Activated naive CD8-positive, alpha-beta T cell treated with anti-CD3 and anti-CD28 coated beads, Interleukin-2, amount 50 U/mL, for 16 hours (primary cell): ENCODE data around the gene ATAD3B.
"Not testable (repeated sequence)": the region's sequence is repeated elsewhere in the genome, so short reads cannot be mapped to it uniquely, and the experiment has no call there.

Experiments used
- DNase-seq: peaks from one replicate; pipeline ENCODE4 v3.0.0-alpha.2; 2020; ENCODE audit warnings: low read depth, low spot score

The ATAD3B gene, protein sequence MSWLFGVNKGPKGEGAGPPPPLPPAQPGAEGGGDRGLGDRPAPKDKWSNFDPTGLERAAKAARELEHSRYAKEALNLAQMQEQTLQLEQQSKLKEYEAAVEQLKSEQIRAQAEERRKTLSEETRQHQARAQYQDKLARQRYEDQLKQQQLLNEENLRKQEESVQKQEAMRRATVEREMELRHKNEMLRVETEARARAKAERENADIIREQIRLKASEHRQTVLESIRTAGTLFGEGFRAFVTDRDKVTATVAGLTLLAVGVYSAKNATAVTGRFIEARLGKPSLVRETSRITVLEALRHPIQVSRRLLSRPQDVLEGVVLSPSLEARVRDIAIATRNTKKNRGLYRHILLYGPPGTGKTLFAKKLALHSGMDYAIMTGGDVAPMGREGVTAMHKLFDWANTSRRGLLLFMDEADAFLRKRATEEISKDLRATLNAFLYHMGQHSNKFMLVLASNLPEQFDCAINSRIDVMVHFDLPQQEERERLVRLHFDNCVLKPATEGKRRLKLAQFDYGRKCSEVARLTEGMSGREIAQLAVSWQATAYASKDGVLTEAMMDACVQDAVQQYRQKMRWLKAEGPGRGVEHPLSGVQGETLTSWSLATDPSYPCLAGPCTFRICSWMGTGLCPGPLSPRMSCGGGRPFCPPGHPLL

DNA sequence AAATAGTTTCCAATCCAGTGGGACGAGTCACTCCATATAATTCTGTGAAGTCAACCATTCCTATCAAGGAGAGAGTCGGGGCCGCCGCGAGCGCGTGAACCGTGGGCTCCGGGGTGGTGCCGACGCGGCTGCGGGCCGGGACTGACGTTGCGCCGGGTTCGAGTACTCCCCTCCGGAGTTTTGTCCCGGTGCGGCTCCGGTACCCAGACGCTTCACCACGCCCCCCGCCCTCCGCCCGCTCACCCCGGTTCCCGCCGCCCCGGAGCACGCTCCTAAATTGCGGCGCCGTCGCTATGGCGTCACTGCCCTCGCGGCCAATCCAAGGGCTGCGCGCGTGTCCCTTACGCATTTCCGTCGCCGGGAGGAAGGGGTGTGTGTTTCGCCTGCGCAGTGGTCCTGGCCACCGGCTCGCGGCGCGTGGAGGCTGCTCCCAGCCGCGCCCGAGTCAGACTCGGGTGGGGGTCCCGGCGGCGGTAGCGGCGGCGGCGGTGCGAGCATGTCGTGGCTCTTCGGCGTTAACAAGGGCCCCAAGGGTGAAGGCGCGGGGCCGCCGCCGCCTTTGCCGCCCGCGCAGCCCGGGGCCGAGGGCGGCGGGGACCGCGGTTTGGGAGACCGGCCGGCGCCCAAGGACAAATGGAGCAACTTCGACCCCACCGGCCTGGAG, at the start of gene ATAD3B:
Gene ATAD3B, plus strand, starts transcription at position 377 of the 664 bp plus-strand sequence. Its CDS starts 120 bp downstream, at position 497.
- DNase-seq: peak; percentile 86

DNA sequence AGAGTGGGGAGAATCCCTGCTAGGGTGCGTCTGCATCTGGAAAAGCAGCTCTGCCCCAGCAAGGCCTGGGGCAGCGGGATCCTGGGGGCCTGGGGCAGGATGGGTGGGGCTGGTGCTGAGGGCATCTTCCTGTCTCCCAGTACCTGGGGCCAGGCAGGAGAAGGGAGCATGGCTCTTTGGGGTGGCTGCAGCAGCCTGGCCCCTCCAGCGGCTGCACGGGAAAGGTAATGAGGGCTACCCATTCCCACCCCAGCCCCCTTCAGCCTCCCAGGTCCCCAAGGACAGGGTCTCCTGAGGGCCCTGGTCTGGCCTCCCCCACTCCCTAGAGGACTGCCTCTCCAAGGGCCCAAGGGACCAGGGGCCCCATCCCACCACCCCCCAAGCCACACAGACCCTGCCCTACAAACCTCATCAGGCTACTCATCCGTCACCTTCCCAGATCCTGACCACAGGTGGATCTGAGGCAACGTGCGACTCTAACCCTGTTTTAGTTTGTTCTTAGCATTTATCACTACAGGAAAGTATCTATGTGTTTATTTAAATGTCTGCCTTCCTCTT, 49.6 kb upstream of the ATAD3B start:
- DNase-seq: no peak

DNA sequence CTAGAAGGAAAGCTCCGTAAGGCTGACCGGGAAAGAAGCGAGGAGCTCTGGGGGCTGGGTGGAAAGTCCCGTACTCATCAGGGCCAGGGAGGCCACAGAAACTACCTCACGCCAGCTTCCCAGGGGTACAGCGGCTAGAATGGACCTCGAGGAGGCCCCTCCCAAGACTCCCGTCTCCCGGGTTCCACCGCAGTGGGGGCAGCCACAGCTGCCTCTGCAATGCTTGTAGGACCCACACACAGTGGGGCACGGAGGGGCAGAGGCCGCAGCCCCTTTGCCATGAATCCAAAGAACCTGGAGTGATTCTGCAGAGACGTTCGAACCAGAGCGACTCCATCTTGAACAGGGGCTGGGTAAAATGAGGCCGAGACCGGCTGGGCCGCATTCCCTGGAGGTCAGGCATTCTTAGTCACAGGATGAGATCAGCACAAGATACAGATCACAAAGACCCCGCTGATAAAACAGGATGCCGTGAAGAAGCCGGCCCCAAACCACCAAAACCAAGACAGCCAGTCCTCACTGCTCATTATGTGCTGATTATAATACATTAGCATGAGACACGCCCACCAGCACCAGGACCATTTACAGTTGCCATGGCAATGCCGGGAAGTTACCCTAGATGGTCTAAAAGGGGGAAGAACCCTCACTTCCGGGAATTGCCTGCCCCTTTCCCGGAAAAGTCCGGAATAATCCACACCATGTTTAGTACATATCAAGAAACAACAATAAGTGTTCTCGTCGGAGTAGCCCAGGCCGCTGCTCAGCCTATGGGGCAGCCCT, 48.9 kb upstream of the ATAD3B start:
- no peak for DNase-seq

DNA sequence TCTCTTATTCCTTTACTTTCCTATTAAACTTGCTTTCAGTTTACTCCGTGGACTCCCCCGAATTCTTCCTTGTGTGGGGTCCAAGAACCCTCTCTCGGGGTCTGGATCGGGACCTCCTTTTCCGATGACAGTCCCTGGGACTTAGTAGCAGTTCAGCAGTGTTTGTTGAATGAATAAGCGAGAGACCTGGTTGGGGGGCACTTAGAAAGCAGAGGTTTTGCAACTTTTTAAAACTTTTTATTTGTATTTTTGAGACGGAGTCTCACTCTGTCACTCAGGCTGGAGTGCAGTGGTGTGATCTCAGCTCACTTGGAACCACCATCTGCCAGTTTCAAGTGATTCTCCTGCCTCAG, 48.3 kb upstream of the ATAD3B start:
- no peak for DNase-seq

DNA sequence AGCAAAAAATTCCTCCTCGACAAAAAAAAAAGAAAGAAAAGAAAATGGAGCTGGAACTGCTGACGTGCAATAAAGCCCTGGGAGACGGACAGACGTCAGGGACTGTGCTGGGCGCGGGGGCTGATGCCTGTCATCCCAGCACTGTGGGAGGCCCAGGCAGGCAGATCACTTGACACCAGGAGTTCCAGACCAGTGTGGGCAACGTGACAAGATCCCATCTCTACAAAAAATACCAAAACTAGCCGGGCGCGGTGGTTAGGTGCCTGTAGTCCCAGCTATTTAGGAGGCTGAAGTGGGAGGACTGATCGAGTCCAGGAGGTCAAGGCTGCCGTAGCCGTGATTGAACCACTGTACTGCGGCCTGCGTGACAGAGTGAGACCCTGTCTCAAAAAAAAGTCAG, 46.9 kb upstream of the ATAD3B start:
- no peak for DNase-seq

DNA sequence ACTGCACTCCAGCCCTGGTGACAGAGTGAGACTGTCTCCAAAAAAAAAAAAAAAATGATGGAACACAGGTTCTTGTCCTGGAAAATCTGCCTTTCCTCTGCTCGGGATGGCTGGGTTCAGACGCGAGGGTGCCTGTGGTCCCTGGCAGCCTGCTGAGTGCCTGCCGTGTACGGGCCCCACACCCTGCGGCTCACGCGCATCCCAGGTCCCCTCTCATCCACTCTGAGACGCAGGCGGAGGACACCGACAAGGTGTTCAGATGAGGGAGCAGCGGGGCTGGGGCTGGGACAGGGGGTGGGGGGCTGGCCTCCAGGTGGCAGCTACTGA, 46.2 kb upstream of the ATAD3B start:
- DNase-seq: no peak

DNA sequence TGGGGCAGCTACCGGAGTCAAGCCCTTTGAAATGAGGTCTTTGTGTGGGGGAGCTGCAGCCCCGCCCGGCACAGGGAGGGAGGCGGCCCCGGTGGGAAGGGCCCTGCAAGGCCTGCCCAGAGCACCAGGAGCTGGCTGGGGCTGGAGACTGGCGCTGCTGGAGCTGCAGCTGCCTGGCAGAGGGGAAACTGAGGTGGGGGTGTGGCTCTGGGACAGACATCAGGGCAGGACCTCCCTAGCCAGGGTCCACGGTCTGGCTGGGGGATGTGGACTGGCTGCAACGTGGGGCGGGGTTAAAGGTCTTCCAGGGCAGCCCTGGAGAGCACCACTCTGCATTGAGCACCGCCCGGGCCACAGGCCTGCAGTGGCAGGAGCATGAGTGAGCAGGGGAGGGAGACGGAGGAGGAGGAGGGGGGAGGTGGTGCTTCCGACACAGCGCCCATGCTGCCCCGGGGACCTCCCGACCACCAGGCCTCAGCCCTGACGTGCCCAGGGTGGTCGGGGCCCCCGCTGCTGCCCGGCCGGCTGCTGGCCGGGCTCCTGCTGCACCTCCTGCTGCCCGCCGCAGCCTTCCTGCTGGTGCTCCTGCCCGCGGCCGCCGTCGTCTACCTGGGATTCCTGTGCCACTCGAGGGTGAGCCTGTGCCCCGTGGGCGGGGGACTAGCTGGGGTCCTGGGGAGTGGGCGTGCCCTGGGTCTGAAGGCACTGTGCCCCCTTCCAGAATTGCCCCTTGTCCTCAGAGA, 45.6 kb upstream of the ATAD3B start:
- no peak for DNase-seq

DNA sequence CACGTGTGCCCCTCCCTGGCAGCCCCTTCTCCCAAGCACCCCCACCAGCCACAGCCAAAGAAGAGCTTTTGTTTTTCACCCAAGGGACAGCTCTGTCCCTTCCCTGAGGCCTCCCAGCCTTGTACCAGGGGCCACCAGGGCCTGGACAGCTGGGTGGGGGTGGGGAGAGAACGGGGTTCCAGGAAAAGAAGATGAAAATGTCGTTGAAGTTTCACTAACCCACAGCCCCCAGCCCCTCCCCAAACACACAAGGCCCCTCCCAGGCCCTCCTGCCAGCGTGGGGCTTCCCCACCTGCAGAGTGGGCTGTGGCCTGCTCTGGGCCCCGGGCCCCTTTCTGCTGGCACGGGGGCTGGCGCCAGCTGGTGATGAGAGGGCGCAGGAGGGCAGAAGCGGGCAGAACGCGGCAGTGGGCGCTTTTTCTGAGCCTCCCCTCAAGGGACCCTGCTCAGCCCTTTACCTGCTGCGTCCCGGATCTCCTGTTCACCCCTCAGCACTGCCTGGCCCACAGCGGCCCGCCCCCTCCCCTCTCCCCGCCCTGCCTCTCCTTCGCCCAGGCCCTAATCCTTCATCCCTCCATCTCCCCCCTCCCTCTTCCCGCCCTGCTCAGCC, 45.0 kb upstream of the ATAD3B start:
- DNase-seq: no peak

DNA sequence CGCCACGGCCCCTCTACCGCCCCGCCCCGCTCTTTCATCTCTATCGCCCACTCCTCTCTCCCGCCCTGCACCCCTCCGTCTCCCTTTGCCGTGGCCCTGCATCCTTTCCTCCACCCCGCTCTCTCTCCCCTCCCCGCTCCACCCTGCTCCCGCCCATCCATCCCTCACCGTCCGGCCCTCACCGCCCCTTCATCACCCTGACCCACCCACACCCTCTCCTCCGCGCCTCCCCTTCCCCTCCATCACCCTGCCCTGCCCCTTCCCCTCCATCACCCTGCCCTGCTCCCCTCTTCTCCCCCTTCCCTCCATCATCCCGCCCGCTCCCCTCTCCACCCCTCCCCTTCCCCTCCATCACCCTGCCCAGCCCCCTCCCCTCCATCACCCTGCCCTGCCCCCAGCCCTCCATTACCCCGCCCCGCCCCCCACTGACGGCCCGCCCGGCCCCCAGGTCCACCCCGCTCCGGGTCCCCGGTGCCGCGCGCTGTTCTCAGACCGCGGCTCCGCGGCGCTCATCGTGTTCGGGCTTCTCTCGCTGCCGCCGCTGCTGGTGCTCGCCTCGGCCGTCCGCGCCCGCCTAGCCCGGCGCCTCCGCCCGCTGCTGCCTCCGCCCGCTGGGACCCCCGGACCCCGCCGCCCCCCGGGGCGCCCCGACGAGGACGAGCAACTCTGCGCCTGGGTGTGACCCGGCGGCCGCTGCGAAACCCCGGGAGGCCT, 44.3 kb upstream of the ATAD3B start:
- no peak for DNase-seq

DNA sequence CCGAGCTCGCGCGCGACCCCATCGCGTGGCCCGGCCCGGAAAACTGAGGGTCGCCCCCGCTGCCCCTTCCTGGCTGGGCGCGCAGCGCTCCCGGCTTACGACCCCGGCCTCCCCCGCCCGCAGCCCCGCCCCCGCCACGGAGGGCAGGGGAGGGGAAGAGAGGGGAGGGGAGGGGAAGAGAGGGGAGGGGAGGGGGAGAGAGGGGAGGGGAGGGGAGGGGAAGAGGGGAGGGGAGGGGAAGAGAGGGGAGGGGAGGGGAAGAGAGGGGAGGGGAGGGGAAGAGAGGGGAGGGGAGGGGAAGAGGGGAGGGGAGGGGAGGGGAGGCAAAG, 43.8 kb upstream of the ATAD3B start:
- no peak for DNase-seq

DNA sequence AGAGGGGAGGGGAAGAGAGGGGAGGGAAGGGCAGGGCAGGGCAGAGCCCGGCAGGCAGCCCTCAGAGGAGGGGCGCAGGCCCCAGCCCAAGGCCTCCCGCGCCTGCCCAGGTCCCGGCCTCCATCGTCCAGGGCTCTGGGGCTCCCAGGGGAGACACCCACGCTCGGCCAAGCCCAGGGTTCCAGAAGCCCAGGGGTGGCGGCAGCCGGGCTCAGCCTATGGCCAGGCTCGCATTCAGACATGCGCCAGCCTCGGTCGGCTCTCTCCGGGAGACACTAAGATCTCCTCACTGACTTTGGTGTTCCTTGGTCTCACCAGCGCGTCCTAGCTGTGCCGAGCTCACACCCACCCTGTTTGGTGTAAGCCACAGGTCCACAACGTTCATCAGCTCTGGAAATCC, 43.4 kb upstream of the ATAD3B start:
- DNase-seq: no peak

DNA sequence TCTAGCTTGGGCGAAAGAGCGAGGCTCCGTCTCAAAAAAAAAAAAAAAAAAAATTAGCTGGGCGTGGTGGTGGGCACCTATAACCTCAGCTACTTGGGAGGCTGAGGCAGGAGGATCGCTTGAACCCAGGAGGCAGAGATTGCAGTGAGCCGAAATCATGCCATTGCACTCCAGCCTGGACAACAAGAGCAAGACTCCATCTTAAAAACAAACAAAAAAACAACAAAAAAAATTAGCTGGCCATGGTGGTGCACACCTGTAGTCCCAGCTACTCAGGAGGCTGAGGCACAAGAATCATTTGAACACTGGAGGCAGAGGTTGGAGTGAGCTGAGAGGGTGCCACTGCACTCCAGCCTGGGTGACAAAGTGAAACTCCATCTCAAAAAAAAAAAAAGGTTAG, 42.6 kb upstream of the ATAD3B start:
- DNase-seq: not testable (repeated sequence)

DNA sequence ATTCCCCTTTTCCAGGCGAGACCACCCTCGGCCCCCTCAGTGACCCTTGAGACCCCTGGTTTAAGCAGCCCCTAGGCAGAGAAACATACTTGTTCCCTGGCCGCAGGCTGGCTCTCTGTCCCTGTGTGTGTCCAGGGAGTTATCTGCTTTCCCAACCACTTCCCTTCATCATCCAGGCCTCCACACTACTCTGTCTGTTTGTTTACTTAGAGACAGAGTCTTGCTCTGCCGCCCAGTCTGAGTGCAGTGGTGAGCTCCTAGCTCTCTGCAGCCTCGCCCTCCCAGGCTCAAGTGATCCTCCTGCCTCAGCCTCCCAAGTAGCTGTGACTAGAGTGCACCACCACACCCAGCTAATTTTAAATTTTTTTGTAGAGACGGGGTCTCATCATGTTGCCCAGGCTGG, 41.9 kb upstream of the ATAD3B start:
- no peak for DNase-seq

DNA sequence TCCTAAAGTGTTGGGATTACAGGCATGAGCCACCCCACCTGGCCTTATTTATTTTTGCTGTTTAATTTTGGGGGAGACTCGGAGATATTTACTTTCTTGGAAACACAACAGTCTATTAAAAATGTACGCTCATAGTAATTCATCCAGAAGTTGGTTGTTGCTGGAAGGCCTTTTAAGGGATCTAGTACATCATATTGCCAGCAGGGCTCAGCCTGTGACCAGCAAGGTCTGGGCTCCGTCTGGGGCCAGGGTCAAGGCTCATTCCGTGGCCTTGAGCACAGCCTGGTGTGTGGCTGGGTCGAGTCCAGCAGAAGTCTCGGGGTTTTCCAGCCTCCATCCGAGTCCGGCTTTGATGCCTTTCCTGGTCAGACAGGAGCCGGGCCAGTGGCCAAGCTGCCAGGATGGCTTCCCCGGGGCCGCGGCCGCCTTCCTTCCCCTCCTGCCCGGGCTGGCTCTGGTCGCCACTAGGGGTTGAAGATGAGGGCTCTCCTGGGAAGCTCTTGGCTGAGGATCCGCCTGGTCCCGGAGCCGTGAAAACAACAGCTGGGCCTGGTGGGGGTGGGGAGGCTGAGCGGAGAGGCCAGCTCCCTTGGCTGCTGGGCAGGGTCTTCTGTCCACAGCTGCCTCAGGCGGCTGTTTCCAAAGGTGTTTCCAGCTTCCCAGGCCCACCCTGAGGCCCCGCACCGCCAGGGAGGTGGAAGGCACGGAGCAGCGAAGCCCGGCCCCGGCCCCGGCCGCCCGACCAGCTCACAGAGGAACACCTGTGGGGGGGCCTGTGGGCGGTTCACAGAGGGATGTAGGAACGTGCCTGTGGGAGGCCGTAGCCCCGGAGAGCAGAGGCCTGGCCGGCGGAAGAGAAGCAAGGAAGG, 41.2 kb upstream of the ATAD3B start:
- DNase-seq: no peak

DNA sequence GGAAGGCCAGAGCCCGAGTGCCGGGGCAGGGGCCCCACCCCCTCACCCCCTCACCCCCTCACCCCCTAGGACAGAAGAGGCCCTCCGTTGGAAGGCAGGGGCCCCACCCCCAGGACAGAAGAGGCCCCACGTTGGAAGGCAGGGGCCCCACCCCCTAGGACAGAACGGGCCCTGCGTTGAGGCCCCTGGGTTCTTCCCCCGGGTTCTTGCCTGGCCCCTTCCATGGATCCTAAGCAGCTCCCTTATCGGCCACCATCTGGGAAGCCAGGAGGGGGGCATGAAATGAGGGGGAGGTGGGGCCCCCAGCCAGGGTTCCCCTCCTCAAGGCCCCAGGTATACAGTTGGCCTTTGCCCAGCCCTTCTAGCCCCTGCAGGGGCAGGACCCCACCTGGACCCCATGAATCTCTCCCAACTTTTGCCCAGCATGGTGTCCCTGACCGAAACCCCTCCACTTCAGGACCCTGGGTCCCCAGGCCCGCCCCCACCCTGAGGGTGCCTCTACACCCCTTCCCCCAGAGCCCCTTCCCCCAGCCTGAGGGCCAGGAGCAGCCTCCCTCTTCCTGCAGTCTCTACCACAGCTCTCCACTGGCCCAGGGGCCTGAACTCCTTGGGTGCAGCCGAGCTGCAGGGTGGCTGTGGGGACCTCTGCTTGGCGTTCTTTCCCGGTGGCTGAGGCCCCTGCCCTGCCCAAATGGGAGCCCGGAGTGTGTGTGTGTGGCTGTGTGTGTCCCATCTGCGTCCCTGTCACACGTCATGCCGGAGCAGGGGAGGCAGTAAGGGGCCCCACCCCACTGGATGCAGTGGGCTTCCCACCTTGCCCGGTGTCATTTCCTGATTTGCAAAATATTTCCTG, 40.3 kb upstream of the ATAD3B start:
- DNase-seq: no peak

DNA sequence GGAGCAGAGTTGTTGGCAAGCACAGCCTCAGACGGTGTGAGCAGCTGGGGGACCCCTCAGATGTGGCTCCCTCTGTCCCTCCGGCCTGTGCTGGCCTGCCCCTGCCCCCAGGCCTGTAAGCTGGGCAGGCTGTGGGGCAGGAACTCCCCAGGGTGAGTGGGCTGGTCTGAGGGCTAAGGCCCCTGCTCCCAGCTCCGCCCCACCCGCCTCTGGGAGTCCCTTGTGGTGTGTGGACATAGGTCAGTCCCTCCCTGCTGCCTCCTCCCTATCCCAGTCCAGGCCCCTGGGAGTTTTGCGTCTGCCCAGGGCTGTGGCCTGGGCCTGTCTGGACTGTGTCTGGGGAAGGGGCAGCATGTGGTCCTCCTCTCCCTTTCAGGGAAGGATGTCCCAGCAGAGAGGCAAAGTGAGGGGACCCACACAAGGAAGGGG, 39.7 kb upstream of the ATAD3B start:
- no peak for DNase-seq

DNA sequence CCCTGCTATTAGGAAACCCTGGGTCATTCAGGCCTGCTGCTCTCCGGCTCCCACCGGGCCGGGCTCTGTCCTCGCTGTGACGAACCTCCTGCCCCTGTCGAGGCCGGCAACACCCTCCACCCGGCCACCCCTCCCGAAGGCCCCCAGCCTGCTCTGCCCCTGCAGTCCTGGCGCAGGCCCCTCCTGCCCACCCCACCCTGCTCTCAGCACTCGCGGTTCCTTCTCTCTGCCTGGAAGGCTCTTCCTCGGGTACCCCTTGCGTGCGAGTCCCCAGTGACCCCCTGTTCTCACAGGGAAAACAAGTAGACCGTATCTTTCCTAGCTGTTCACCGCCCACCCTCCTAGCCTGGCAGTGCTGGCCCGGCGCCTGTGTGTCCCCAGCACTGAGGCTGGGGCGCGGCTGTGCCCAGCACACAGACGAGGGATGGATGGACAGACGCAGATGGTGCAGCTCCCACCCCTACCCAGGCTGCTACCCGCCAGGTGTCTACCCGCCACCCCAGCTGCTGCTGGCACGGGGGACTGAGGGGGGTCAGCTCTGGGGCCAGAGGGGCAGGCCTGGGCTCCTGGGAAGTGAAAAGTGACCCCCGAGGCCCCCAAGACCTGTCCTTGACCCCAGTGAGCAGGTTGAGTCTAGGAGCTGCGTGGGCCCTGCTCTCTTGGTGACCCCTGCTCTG, 39.2 kb upstream of the ATAD3B start:
- no peak for DNase-seq
